Mesenchymal stem cell (in vitro differentiated cells and primary cell): ENCODE results near the gene CTBP2.
A peak's percentile ranks its signal among the peaks of the same experiment; 100 is the strongest.

Experiments used
- DNase-seq: peaks from one replicate; pipeline ENCODE4 v3.0.0-alpha.2; 2013
- H2AFZ ChIP-seq: one replicate; pipeline ENCODE4 v1.6.1; 2013; ENCODE audit warnings: low read depth, mild to moderate bottlenecking, control low read depth, inconsistent platforms, low read length, moderate library complexity
- H2AK5ac ChIP-seq: 2 replicates; pipeline ENCODE4 v1.6.1; 2013; ENCODE audit warnings: low read length, moderate library complexity, mild to moderate bottlenecking, inconsistent platforms; ENCODE audit not compliant: severe bottlenecking
- H2BK120ac ChIP-seq: one replicate; pipeline ENCODE4 v1.6.1; 2013; ENCODE audit warnings: low read depth, mild to moderate bottlenecking, inconsistent platforms, low read length, moderate library complexity
- H2BK12ac ChIP-seq, 2 experiments: one replicate each; pipeline ENCODE4 v1.6.1; 2013; ENCODE audit warnings: inconsistent platforms in 2 of 2, low read length in 2 of 2, mild to moderate bottlenecking in 2 of 2, moderate library complexity in 2 of 2, control low read depth in 1 of 2
- H2BK15ac ChIP-seq: one replicate; pipeline ENCODE4 v1.6.1; 2013; ENCODE audit warnings: mild to moderate bottlenecking, low read depth, inconsistent platforms; ENCODE audit not compliant: poor library complexity, severe bottlenecking
- H2BK5ac ChIP-seq: 2 replicates; pipeline ENCODE4 v1.6.1; 2013; ENCODE audit warnings: low read depth, mild to moderate bottlenecking, low read length, control low read depth, inconsistent platforms; ENCODE audit not compliant: poor library complexity, severe bottlenecking
- H3K14ac ChIP-seq, 2 experiments: one replicate each; pipeline ENCODE4 v1.6.1; 2013; ENCODE audit warnings: inconsistent platforms in 2 of 2, low read length in 2 of 2, control low read depth in 1 of 2, mild to moderate bottlenecking in 1 of 2, moderate library complexity in 1 of 2
- H3K18ac ChIP-seq, 2 experiments: one replicate each; pipeline ENCODE4 v1.6.1; 2013; ENCODE audit warnings: inconsistent platforms in 2 of 2, low read length in 2 of 2, control low read depth in 1 of 2, low read depth in 1 of 2, mild to moderate bottlenecking in 1 of 2
- H3K23ac ChIP-seq, 2 experiments: one replicate each; pipeline ENCODE4 v1.6.1; 2013; ENCODE audit warnings: inconsistent platforms in 2 of 2, low read length in 2 of 2, mild to moderate bottlenecking in 2 of 2, moderate library complexity in 2 of 2, control low read depth in 1 of 2
- H3K27ac ChIP-seq: 2 replicates; pipeline ENCODE4 v1.5.1; 2013; ENCODE audit warnings: mild to moderate bottlenecking, moderate library complexity, low read length, control low read depth, inconsistent platforms; ENCODE audit not compliant: poor library complexity, severe bottlenecking
- H3K27me3 ChIP-seq, 2 experiments: 2 replicates each; pipeline versions ENCODE4 v1.6.1 to v1.7.0; 2013; ENCODE audit warnings: low read length in 2 of 2, mild to moderate bottlenecking in 2 of 2, moderate library complexity in 2 of 2, control low read depth in 1 of 2, inconsistent platforms in 1 of 2; ENCODE audit not compliant: control insufficient read depth in 1 of 2, insufficient read depth in 1 of 2
- H3K36me3 ChIP-seq, 2 experiments: 2 replicates each; pipeline versions ENCODE4 v1.6.1 to v1.7.0; 2013; ENCODE audit warnings: low read length in 2 of 2, control low read depth in 1 of 2, inconsistent platforms in 1 of 2, low read depth in 1 of 2, mild to moderate bottlenecking in 1 of 2; ENCODE audit not compliant: insufficient read depth in 2 of 2, control insufficient read depth in 1 of 2
- H3K4ac ChIP-seq, 2 experiments: one replicate each; pipeline ENCODE4 v1.6.1; 2013; ENCODE audit warnings: inconsistent platforms in 2 of 2, low read length in 2 of 2, mild to moderate bottlenecking in 2 of 2, moderate library complexity in 2 of 2, control low read depth in 1 of 2, low read depth in 1 of 2
- H3K4me1 ChIP-seq: 2 replicates; pipeline ENCODE4 v1.6.1; 2013; ENCODE audit warnings: low read depth, low read length, control low read depth; ENCODE audit not compliant: control insufficient read depth, insufficient read depth
- H3K4me2 ChIP-seq: 2 replicates; pipeline ENCODE4 v1.6.1; 2013; ENCODE audit warnings: low read length, mild to moderate bottlenecking, inconsistent platforms; ENCODE audit not compliant: poor library complexity, severe bottlenecking
- H3K4me3 ChIP-seq, 2 experiments: 2 replicates each; pipeline versions ENCODE4 v1.5.1 to v1.7.0; 2013; ENCODE audit warnings: low read length in 2 of 2, mild to moderate bottlenecking in 2 of 2, control low read depth in 1 of 2, low read depth in 1 of 2; ENCODE audit not compliant: insufficient read depth in 1 of 2
- H3K79me1 ChIP-seq: replicated peaks from 2 replicates; pipeline ENCODE4 v1.6.1; 2013; ENCODE audit warnings: mild to moderate bottlenecking, control low read depth, low read length, inconsistent platforms; ENCODE audit not compliant: poor library complexity, severe bottlenecking
- H3K9ac ChIP-seq: 2 replicates; pipeline ENCODE4 v1.7.0; 2013; ENCODE audit warnings: mild to moderate bottlenecking, low read length, moderate library complexity
- H3K9me3 ChIP-seq: 2 replicates; pipeline ENCODE4 v1.7.0; 2013; ENCODE audit warnings: mild to moderate bottlenecking, low read length; ENCODE audit not compliant: control insufficient read depth
- H4K8ac ChIP-seq: one replicate; pipeline ENCODE4 v1.6.1; 2013; ENCODE audit warnings: inconsistent platforms, mild to moderate bottlenecking, low read length, moderate library complexity
- H4K91ac ChIP-seq: one replicate; pipeline ENCODE4 v1.6.1; 2013; ENCODE audit warnings: mild to moderate bottlenecking, low read length, inconsistent platforms
- WGBS: methylation state at CpG from one replicate; pipeline ENCODE4 v1.1.7; 2013; ENCODE audit warnings: mixed read lengths; 5-methylcytosine and 5-hydroxymethylcytosine counted together

The CTBP2 gene

DNA sequence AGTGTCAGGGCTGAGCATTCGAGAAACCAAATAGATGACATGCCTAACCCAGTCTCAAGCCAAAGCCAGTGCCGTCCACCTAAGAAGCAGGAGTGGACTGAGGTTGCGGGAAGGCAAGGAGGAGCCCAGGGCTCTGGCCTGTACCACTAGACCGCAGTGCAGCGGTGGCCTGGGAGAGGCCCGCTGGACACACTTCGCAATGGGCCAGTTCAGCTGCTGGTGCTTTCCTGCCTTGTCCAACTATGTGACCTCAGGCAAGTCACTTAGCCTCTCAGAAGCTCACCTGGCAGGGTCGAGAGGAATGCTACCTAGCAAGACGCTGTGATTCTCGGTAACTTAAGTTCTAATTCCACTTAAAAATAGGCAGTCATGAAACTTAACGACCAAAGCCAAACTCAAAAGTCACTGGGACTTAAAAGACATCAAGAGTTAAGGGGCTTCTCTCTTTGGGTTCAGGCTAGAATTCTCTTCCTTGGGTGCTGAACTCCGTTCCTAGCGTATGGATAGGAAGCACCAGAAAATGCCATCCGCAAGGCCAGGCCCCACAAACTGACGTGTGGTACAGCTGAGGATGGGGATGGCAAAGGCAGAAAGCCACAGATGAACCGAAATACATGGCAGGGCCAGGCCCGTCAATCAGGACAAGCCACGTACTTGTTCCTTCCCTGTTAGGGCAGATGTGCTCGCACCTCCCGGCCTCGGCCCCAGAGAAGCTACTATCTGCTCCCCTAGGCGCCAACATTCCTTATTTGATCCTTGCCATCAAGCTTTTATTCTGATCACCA, 34.2 kb downstream of the CTBP2 start:
- DNase-seq = no peak
- Histone ChIP-seq H3K4me2 (no peak overlapping the region), H2BK12ac (no peak overlapping the region), H3K4me3 (no peak overlapping the region), H3K4ac (no peak overlapping the region), H4K8ac (no peak overlapping the region), H3K27ac (no peak overlapping the region), H3K9ac (no peak overlapping the region), H2BK5ac (no peak overlapping the region), H2BK15ac (no peak overlapping the region), H4K91ac (no peak overlapping the region), H3K23ac (no peak overlapping the region), H3K9me3 (no peaks in the 10 kb centered on the region), H3K18ac (no peak overlapping the region), H3K4me1 (peaks cover 13% of the 10 kb centered on the region), H2AK5ac (no peak overlapping the region), H3K14ac (no peak overlapping the region), H2BK120ac (no peak overlapping the region), H3K27me3 (no peaks in the 10 kb centered on the region), H3K79me1 (peaks cover 17% of the 10 kb centered on the region), H3K36me3 (peaks cover 36 to 47% of the 10 kb centered on the region in 2 experiments), H2AFZ (no peak overlapping the region)
- 99% methylated on average over 22 of the region's 22 CpGs for WGBS

DNA sequence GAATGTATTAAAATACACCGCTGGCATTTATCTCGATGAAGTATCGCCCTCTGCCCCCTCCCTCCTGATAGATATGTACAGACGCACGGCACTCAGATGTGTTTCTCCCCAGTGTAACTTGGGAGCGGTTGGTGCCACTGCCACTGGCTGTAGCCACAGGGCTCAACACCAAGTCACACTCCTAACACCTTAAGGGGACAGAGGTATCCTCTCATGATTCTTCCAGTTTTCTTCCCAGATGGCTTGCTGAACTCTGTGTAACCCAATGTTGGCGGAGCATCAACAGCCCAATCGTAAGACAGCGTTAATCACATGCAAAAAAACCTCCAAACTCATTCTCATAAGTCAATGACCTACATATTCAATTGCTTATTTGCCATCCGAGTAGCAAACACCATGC, 35.5 kb downstream of the CTBP2 start:
- Histone ChIP-seq H3K36me3 (peaks cover 32 to 40% of the 10 kb centered on the region in 2 experiments), H3K79me1 (peaks cover 16% of the 10 kb centered on the region)

DNA sequence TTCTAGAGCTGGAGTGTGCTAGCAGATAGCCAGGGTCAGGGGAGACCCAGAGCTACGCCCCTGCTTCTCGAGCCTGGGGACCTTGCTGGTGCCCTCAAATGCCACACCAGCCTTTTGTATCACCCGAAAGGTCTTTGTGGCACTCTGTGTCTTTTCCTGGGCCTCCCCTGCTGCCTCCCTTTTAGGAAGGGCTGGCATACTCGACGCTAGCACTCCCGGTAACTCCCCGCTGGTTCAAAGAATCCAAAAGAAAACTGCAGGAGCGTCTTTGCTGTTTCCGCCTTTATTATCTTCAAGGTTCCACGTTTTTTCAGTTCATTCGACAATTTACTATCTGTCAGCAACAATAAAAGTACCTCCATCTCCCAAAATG, 36.3 kb downstream of the CTBP2 start:
- Histone ChIP-seq H3K36me3 (peaks cover 26 to 33% of the 10 kb centered on the region in 2 experiments), H3K4me2 (no peak overlapping the region), H3K23ac (no peak overlapping the region), H3K27me3 (no peaks in the 10 kb centered on the region), H3K27ac (peak overlapping the region; percentile 41), H2AK5ac (no peak overlapping the region), H3K18ac (no peak overlapping the region), H3K79me1 (peaks cover 12% of the 10 kb centered on the region), H4K8ac (no peak overlapping the region), H2AFZ (no peak overlapping the region), H2BK15ac (no peak overlapping the region), H4K91ac (no peak overlapping the region), H3K4ac (no peak overlapping the region), H2BK120ac (no peak overlapping the region), H3K14ac (no peak overlapping the region), H3K4me3 (peak overlapping the region in 1 of 2 experiments; percentile 66), H3K4me1 (peaks cover 24% of the 10 kb centered on the region), H2BK12ac (no peak overlapping the region), H2BK5ac (no peak overlapping the region), H3K9me3 (no peaks in the 10 kb centered on the region), H3K9ac (peak overlapping the region; percentile 82)
- no peak for DNase-seq
- WGBS = 95% methylated on average over 10 of the region's 11 CpGs

More for the DNA sequence above, 35.5 kb downstream of the CTBP2 start:
- Histone ChIP-seq H3K23ac (no peak overlapping the region), H3K4me2 (no peak overlapping the region), H2BK12ac (no peak overlapping the region), H3K27ac (no peak overlapping the region), H2BK120ac (no peak overlapping the region), H4K91ac (no peak overlapping the region), H2AK5ac (no peak overlapping the region), H3K27me3 (no peaks in the 10 kb centered on the region), H2AFZ (no peak overlapping the region), H2BK15ac (no peak overlapping the region), H3K9me3 (no peaks in the 10 kb centered on the region), H3K14ac (no peak overlapping the region), H3K9ac (peak overlapping the region; percentile 82), H2BK5ac (no peak overlapping the region), H3K4me3 (peak overlapping the region in 1 of 2 experiments; percentile 4), H3K4me1 (peaks cover 22% of the 10 kb centered on the region), H3K18ac (no peak overlapping the region), H4K8ac (no peak overlapping the region), H3K4ac (no peak overlapping the region)
- 97% methylated on average over 10 of the region's 10 CpGs for WGBS
- no peak for DNase-seq

DNA sequence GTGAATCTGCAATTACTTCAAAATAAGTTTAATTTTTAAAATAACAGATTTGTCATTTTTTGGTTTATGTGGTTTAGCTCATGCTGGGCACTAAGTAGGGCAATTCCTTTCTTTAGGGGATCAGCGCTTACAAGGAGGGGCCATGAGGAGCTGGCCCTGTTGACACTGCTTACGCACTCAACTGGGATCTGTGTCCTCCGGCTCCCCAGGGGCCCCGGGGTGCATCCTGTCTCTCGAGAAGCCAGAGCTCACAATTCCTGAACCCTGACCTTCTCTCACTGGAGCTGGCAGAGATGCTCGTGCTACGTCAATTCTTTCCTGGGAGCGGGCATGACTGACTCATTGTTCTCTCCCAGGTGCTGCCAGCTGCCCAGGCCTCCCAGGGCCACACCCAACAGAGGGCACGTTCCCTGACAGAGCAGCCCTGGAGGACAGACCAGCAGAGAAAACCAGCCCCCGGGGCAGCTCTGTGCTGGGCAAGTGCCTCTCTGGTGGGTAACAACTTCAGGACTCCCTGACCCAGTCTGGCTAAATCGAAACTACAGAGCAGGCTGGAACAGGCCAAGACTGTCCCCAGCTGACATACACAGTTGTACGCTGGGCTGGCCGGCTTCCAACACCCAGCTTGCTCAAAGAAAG, 36.8 kb downstream of the CTBP2 start:
- Histone ChIP-seq H3K18ac (peak overlapping the region; percentile 34 to 54), H4K8ac (peak overlapping the region; percentile 56)
- WGBS = 72% methylated on average over 13 of the region's 13 CpGs

More for the DNA sequence above, 36.8 kb downstream of the CTBP2 start:
- peak overlapping the region; percentile 41 for H3K27ac ChIP-seq
- peak overlapping the region; percentile 14 to 23 for H2BK12ac ChIP-seq
- H3K4me2 ChIP-seq = peak overlapping the region; percentile 19
- H3K79me1 ChIP-seq = peaks cover 16% of the 10 kb centered on the region
- no peak overlapping the region for H3K23ac ChIP-seq
- no peak overlapping the region for H2BK120ac ChIP-seq
- H2AFZ ChIP-seq = no peak overlapping the region
- peak overlapping the region; percentile 82 for H3K9ac ChIP-seq
- H3K36me3 ChIP-seq = peaks cover 27 to 28% of the 10 kb centered on the region in 2 experiments
- no peak overlapping the region for H3K4ac ChIP-seq
- H3K14ac ChIP-seq = no peak overlapping the region
- H2BK5ac ChIP-seq = no peak overlapping the region
- H3K27me3 ChIP-seq = no peaks in the 10 kb centered on the region
- DNase-seq = peak; percentile 74
- H3K4me1 ChIP-seq = peaks cover 26% of the 10 kb centered on the region
- no peak overlapping the region for H4K91ac ChIP-seq
- H2AK5ac ChIP-seq = no peak overlapping the region
- no peak overlapping the region for H2BK15ac ChIP-seq
- no peaks in the 10 kb centered on the region for H3K9me3 ChIP-seq
- peak overlapping the region in 1 of 2 experiments; percentile 66 for H3K4me3 ChIP-seq
